Measurements from ENCODE around the gene ELF1.

- TF ChIP-seq EP300 (IDR thresholded peaks at IDR 0.05; ENCODE audit: low read depth), result no peak
- TF ChIP-seq CTCF (IDR thresholded peaks at IDR 0.05), result no peak
These were observed 34.3 kb upstream of the ELF1 start for GRCh38 chr13:41053384-41053826.
